Spleen (tissue), 11 donors: ENCODE measurements around the gene SNX22. TPM values are rescaled to one million over a fixed set of nuclear protein-coding genes. Genes with fewer than 3 reads are reported as not detected.

ENCODE experiments used
- DNase-seq: peaks from one replicate; pipeline ENCODE4 v3.0.0-alpha.2; 2020
- H3K27ac ChIP-seq, 8 donors: fragments of 200-600 bp; sonication (generic) in 7 of 8; 1 replicate in 4 of 8; 2 replicates in 4 of 8; pipeline versions ENCODE4 v1.5.0 to v1.8.0; 2016 to 2021; ENCODE audit warnings: inconsistent platforms in 4 of 8, mild to moderate bottlenecking in 4 of 8, moderate library complexity in 1 of 8
- H3K27me3 ChIP-seq, 7 donors: fragments of 200-600 bp; sonication (generic) in 6 of 7; replicated peaks in 1 of 7; 1 replicate in 4 of 7; 2 replicates in 3 of 7; pipeline versions ENCODE4 v1.5.0 to v1.8.0; 2016 to 2021; ENCODE audit warnings: inconsistent platforms in 3 of 7, mild to moderate bottlenecking in 1 of 7
- H3K36me3 ChIP-seq, 6 donors: fragments of 200-600 bp; sonication (generic) in 5 of 6; 1 replicate in 4 of 6; 2 replicates in 2 of 6; pipeline versions ENCODE4 v1.5.0 to v1.8.0; 2016 to 2021; ENCODE audit warnings: inconsistent platforms in 2 of 6
- H3K4me1 ChIP-seq, 6 donors: fragments of 200-600 bp; sonication (generic) in 5 of 6; 1 replicate in 3 of 6; 2 replicates in 3 of 6; pipeline versions ENCODE4 v1.5.0 to v1.8.0; 2016 to 2021; ENCODE audit warnings: inconsistent platforms in 3 of 6
- H3K4me3 ChIP-seq, 8 donors: fragments of 200-600 bp; sonication (generic) in 7 of 8; 1 replicate in 4 of 8; 2 replicates in 4 of 8; pipeline versions ENCODE4 v1.5.0 to v1.8.0; 2016 to 2021; ENCODE audit warnings: inconsistent platforms in 4 of 8, mild to moderate bottlenecking in 4 of 8, moderate library complexity in 2 of 8
- H3K9me3 ChIP-seq, 8 donors: fragments of 200-600 bp; sonication (generic) in 7 of 8; 1 replicate in 4 of 8; 2 replicates in 4 of 8; pipeline versions ENCODE4 v1.5.0 to v1.8.0; 2016 to 2021; ENCODE audit warnings: inconsistent platforms in 4 of 8
- POLR2A ChIP-seq, 3 donors: fragments of 450-650 bp; IDR thresholded peaks; one replicate each; pipeline ENCODE4 v1.5.1; 2017; ENCODE audit warnings: antibody characterized with exemption in 3 of 3, mild to moderate bottlenecking in 1 of 3
- POLR2AphosphoS5 ChIP-seq, 3 donors: sonication (generic); formaldehyde crosslinking; IDR thresholded peaks; one replicate each; pipeline ENCODE4 v1.5.1; 2017; ENCODE audit warnings: antibody characterized with exemption in 3 of 3
- WGBS, 5 donors: extraction: QIAGEN DNeasy Blood & Tissue Kit in 3 of 5; methylation state at CpG; one replicate each; pipeline versions ENCODE4 v1.1.5 to v1.1.7; 2013 to 2018; 5-methylcytosine and 5-hydroxymethylcytosine counted together
- intact Hi-C: fragments of 100-400 bp; cut with DNase I; formaldehyde crosslinking; loops from one replicate; pipeline ENCODE4 v1.15.0; 2023; ENCODE audit warnings: low total_unique reads
- polyA plus RNA-seq, 3 donors: library from polyadenylated mRNA; stranded (reverse); fragments of 200-250 nt; gene quantifications; one replicate each; pipeline ENCODE4 v1.2.1, GENCODE V29; 2013
- total RNA-seq, 7 donors: library from RNA; depleted of rRNA in 3 of 7; stranded (reverse); fragments of >200 nt in 3 of 7; fragmentation: NEBNext Ultra II Directional in 4 of 7; extraction: Animal tissue kit (Norgen Biotek cat#: 25700) in 4 of 7; gene quantifications; one replicate each; pipeline versions ENCODE4 v1.1.0 to v1.2.1, GENCODE V29; 2016 to 2021
- TF ChIP-seq, protein P1 (sequence below), 11 experiments: fragments of 200-600 bp in 7 of 11; fragments of 450-650 bp in 4 of 11; sonication (generic) in 4 of 11; IDR thresholded peaks in 8 of 11; conservative IDR thresholded peaks in 3 of 11; 1 replicate in 7 of 11; 2 replicates in 4 of 11; pipeline versions ENCODE4 v1.4.0 to v1.8.0; 2016 to 2021; ENCODE audit warnings: antibody characterized with exemption in 11 of 11, inconsistent platforms in 4 of 11, mild to moderate bottlenecking in 1 of 11
- donor health status: healthy with polysubstance abuse.
- donor health status: DM: no; HTN: no; CAD: no; lungs with moderate emphysema.
- donor health status: DM: no; HTN: no; CAD: no.
- donor health status: Bipolar disorder and iron deficiency.
- donor health status: healthy.
- donor health status: DM: no; HTN: no; CAD: no.
- donor health status: DM: yes; HTN: yes; CAD: no.

SNX22 gene
- total and polyA plus RNA-seq, 10 donors = 8.9 to 18.6 (median 13.7) TPM

DNA sequence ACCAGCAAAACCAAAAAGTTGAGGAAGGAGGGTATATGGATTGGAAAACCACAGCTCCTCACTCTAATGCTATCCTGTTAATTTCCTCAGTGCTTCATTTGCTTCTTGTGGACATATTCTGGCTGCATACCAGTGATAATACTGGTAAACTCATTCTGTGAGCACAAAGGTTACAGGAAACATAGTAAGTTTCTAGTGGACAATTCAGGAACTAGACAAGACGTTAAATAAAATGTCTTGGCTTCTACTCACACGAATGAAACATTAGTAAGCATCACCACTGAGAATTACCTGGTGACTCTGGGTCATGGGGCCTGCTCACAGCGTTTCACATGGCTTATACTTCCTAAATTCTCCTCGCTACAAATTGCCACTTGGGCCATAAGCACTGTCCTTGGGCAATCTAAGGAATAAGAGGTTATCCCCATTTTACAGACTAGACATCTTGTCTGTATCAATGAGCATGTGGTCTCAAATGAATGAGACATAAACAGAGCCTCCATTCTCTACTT, 31.4 kb downstream of the SNX22 start:
- TF ChIP-seq POLR2AphosphoS5 (IDR thresholded peaks at IDR 0.05) (no peak), POLR2A (IDR thresholded peaks at IDR 0.05) (no peak)
- TF ChIP-seq, protein P1, sequence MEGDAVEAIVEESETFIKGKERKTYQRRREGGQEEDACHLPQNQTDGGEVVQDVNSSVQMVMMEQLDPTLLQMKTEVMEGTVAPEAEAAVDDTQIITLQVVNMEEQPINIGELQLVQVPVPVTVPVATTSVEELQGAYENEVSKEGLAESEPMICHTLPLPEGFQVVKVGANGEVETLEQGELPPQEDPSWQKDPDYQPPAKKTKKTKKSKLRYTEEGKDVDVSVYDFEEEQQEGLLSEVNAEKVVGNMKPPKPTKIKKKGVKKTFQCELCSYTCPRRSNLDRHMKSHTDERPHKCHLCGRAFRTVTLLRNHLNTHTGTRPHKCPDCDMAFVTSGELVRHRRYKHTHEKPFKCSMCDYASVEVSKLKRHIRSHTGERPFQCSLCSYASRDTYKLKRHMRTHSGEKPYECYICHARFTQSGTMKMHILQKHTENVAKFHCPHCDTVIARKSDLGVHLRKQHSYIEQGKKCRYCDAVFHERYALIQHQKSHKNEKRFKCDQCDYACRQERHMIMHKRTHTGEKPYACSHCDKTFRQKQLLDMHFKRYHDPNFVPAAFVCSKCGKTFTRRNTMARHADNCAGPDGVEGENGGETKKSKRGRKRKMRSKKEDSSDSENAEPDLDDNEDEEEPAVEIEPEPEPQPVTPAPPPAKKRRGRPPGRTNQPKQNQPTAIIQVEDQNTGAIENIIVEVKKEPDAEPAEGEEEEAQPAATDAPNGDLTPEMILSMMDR (IDR thresholded peaks at IDR 0.05 in 8 of 11, conservative IDR thresholded peaks at IDR 0.05 in 3 of 11) = no peak
- peaks cover 0 to 94% (median 11%) of the 10 kb centered on the region in 6 donors for H3K36me3 ChIP-seq

DNA sequence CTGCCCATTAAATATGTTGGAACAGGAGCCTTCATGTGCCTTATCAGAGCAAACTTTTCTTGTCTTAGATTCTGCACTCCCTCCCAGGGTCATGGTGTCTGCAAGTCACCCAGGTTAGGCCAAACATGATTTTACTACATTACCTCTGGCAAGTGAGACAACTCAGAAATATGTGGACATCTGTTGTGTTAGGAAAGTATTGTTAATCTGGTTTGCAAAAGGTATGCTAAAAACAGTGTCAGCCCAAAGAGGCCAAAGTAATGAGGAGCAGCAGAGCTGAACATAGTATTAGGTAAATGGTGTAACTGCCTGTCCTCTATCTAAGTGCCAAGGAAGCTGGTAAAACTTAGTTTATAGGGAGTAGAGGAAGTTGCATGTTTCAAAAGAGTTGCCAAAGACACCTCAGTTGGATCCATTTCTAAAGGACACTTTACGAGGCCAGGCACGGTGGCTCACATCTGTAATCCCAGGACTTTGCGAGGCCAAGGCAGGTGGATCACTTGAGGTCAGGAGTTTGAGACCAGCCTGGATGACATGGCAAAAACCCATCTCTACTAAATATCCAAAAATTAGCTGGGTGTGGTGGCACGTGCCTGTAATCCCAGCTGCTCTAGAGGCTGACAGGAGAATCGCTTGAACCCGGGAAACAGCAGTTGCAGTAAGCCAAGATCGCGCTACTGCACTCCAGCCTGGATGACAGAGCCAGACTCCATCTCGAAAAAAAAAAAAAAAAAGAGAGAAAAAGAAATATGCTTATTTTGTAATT, 33.8 kb downstream of the SNX22 start:
- 85 to 96% (median 91%) methylated on average over 9 of the region's 9 CpGs for WGBS, 5 donors
- TF ChIP-seq, protein P1 (IDR thresholded peaks at IDR 0.05 in 8 of 11, conservative IDR thresholded peaks at IDR 0.05 in 3 of 11) = no peak
- TF ChIP-seq POLR2A (IDR thresholded peaks at IDR 0.05) (no peak), POLR2AphosphoS5 (IDR thresholded peaks at IDR 0.05) (no peak)
- no peak for DNase-seq

More for the DNA sequence above, 31.4 kb downstream of the SNX22 start:
- WGBS, 5 donors = 73 to 88% (median 83%) methylated on average over 4 of the region's 4 CpGs
- H3K27me3 ChIP-seq = no peaks in the 10 kb centered on the region
- no peak for DNase-seq
- no peak overlapping the region for H3K4me3 ChIP-seq
- H3K4me1 ChIP-seq = peaks cover 0 to 9% (median 3%) of the 10 kb centered on the region in 6 donors
- no peaks in the 10 kb centered on the region for H3K9me3 ChIP-seq
- H3K27ac ChIP-seq = no peak overlapping the region
- intact Hi-C loops = no loop called here

DNA sequence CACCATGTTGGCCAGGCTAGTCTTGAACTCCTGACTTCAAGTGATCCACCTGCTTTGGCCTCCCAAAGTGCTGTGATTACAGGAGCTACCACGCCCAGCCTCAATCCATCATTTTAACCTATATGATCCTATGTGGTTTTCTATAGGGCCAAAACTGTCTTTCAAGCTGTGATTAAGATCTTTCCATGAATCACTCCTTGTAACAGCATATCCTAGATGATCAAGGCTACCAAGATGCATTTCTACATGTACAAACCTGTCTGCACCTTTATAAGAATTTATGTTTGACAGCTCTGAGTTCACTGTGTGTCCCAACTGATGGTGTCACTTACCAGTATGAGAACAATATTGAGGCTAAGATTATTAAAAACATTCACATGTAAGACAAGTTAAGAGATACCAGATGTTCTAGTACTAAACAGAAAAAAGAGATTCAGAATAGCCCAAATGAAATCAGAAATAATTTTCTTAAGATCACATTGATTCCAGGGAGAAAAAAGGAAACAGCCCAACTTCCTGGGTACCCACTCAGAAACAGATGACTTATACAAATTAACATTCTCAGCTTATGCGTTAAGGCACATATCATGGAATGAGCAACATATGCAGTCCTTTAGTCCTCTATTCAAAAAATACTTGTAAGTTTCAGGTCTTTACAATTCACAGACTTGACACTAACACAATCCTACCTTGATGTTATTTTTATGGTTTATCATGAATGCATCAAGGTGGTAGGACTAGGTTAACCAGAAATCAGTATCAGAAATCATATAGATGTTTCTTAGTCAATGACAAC, 36.1 kb downstream of the SNX22 start:
- H3K27me3 ChIP-seq = no peaks in the 10 kb centered on the region
- no peaks in the 10 kb centered on the region for H3K9me3 ChIP-seq
- intact Hi-C loops = no loop called here
- H3K27ac ChIP-seq = no peak overlapping the region
- TF ChIP-seq POLR2AphosphoS5 (IDR thresholded peaks at IDR 0.05) (no peak), POLR2A (IDR thresholded peaks at IDR 0.05) (no peak)
- TF ChIP-seq, protein P1 (IDR thresholded peaks at IDR 0.05 in 8 of 11, conservative IDR thresholded peaks at IDR 0.05 in 3 of 11) = no peak
- WGBS, 5 donors = 85 to 93% (median 88%) methylated on average over 2 of the region's 2 CpGs
- H3K4me1 ChIP-seq = no peaks in the 10 kb centered on the region
- no peak overlapping the region for H3K4me3 ChIP-seq
- no peak for DNase-seq
- peaks cover 0 to 85% (median 13%) of the 10 kb centered on the region in 6 donors for H3K36me3 ChIP-seq

More for the DNA sequence above, 33.8 kb downstream of the SNX22 start:
- peaks cover 0 to 9% (median 3%) of the 10 kb centered on the region in 6 donors for H3K4me1 ChIP-seq
- intact Hi-C loops = no loop called here
- H3K27ac ChIP-seq = no peak overlapping the region
- H3K9me3 ChIP-seq = no peaks in the 10 kb centered on the region
- no peak overlapping the region for H3K4me3 ChIP-seq
- H3K36me3 ChIP-seq = peaks cover 0 to 89% (median 9%) of the 10 kb centered on the region in 6 donors
- H3K27me3 ChIP-seq = no peaks in the 10 kb centered on the region
